ENCODE data around the gene COL6A1.

- no peak for TF ChIP-seq EZH2 (IDR thresholded peaks at IDR 0.05; ENCODE audit: borderline replicate concordance, insufficient read depth, low read length, poor library complexity, severe bottlenecking)
- no peak for TF ChIP-seq CTCF (IDR thresholded peaks at IDR 0.05; ENCODE audit: poor library complexity, severe bottlenecking)
- no peak for TF ChIP-seq MXI1 (conservative IDR thresholded peaks at IDR 0.05; ENCODE audit: poor library complexity, severe bottlenecking)
- no peak for TF ChIP-seq EP300 (conservative IDR thresholded peaks at IDR 0.05; ENCODE audit: poor library complexity, severe bottlenecking)
- no peak for TF ChIP-seq POLR2AphosphoS5 (IDR thresholded peaks at IDR 0.05)
- TF ChIP-seq TAF1 (IDR thresholded peaks at IDR 0.05; ENCODE audit: low read depth), result no peak
Observed at GRCh38 chr21:46036696-46037330, 55.2 kb downstream of the COL6A1 start.

Measured in neural cell (in vitro differentiated cells).